NT2/D1 (cell line): ENCODE data around the gene PRKCH.

Experiments used
- YY1 ChIP-seq: IDR thresholded peaks from 2 replicates; pipeline ENCODE4 v1.6.1; 2011; ENCODE audit not compliant: insufficient read length, insufficient read depth
- ZNF274 ChIP-seq: IDR thresholded peaks from 2 replicates; pipeline ENCODE4 v1.6.1; 2011; ENCODE audit warnings: mild to moderate bottlenecking, low read depth, low read length

DNA sequence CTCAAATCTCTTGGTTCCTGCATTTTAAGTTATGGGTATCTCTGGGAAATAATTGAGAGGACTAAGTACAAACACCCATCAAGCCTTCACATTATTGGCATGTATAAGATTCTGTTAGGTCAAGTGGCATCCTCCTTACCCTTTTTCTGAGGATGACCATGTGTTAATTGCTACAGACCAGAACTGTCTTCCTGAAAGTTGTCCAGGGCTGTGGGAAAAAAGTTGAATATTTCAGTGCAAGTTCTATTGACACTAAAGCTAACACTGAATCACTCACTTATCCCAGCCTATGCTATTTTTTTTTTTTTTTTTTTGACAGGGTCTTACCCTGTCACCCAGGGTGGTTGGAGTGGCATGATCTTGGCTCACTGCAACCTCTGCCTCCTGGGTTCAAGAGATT is 243.8 kb downstream of the PRKCH start:
- no peak for TF ChIP-seq YY1
- TF ChIP-seq ZNF274: no peak
